Smooth muscle cell (in vitro differentiated cells): Measurements from ENCODE around the gene ADORA1. TPM values are rescaled to one million over a fixed set of nuclear protein-coding genes. Genes with fewer than 3 reads are reported as not detected.

Experiments used
- DNase-seq: peaks from one replicate; lab custom pipeline; 2025; ENCODE audit not compliant: unreplicated experiment; lab: John Stamatoyannopoulos, UW
- H2AFZ ChIP-seq: fragments of 200-600 bp; sonication (generic); 2 replicates; pipeline ENCODE4 v1.6.0; 2016; ENCODE audit warnings: antibody characterized with exemption, low read depth, mild to moderate bottlenecking
- H3F3A ChIP-seq: fragments of 200-600 bp; sonication (generic); 2 replicates; pipeline ENCODE4 v1.6.0; 2017; ENCODE audit warnings: antibody characterized with exemption, low read depth
- H3K27ac ChIP-seq: fragments of 200-600 bp; sonication (generic); 2 replicates; pipeline ENCODE4 v1.5.1; 2016; ENCODE audit warnings: low read depth, mild to moderate bottlenecking
- H3K27me3 ChIP-seq: fragments of 200-600 bp; sonication (generic); 2 replicates; pipeline ENCODE4 v1.6.1; 2016; ENCODE audit warnings: low read depth, mild to moderate bottlenecking
- H3K36me3 ChIP-seq: fragments of 200-600 bp; sonication (generic); 2 replicates; pipeline ENCODE4 v1.5.1; 2016; ENCODE audit warnings: low read depth
- H3K4me1 ChIP-seq: fragments of 200-600 bp; sonication (generic); 2 replicates; pipeline ENCODE4 v1.5.1; 2016; ENCODE audit warnings: low read depth
- H3K4me2 ChIP-seq: fragments of 200-600 bp; sonication (generic); 2 replicates; pipeline ENCODE4 v1.6.0; 2016; ENCODE audit warnings: mild to moderate bottlenecking
- H3K4me3 ChIP-seq: fragments of 200-600 bp; sonication (generic); 2 replicates; pipeline ENCODE4 v1.5.1; 2016; ENCODE audit warnings: mild to moderate bottlenecking
- H3K79me2 ChIP-seq: fragments of 200-600 bp; sonication (generic); 2 replicates; pipeline ENCODE4 v1.6.0; 2016; ENCODE audit warnings: low read depth, mild to moderate bottlenecking
- H3K9ac ChIP-seq: fragments of 200-600 bp; sonication (generic); 2 replicates; pipeline ENCODE4 v1.6.0; 2016; ENCODE audit warnings: low read depth
- H3K9me3 ChIP-seq: fragments of 200-600 bp; sonication (generic); replicated peaks from 2 replicates; pipeline ENCODE4 v1.5.1; 2016; ENCODE audit warnings: low read depth
- H4K20me1 ChIP-seq: fragments of 200-600 bp; sonication (generic); 2 replicates; pipeline ENCODE4 v1.6.0; 2016; ENCODE audit warnings: low read depth
- CTCF ChIP-seq: fragments of 200-600 bp; sonication (generic); IDR thresholded peaks from 2 replicates; pipeline ENCODE4 v1.5.1; 2017; ENCODE audit warnings: borderline replicate concordance, mild to moderate bottlenecking, antibody characterized with exemption; ENCODE audit not compliant: insufficient read depth, poor library complexity, severe bottlenecking
- WGBS: methylation state at CpG from one replicate; pipeline ENCODE4 v1.1.7; 2016; ENCODE audit warnings: low lambda C conversion rate; 5-methylcytosine and 5-hydroxymethylcytosine counted together
- polyA plus RNA-seq: library from polyadenylated mRNA; unstranded; fragments of >200 nt; fragmentation: Nextera tagmentation; extraction: Ambion mirVana; gene quantifications from 2 replicates; pipeline ENCODE4 v1.2.1, GENCODE V29; 2016
- total RNA-seq: library from RNA; depleted of rRNA; stranded (reverse); fragments of >200 nt; gene quantifications from 2 replicates; pipeline ENCODE4 v1.2.3, GENCODE V29; 2014

ADORA1 gene
- total and polyA plus RNA-seq, 2 experiments from 2014 or later, result 16.0 to 18.0 TPM

GRCh38 chr1:203128431-203128715 is 847 bp downstream of the ADORA1 start:
- no peak for TF ChIP-seq CTCF
- Histone ChIP-seq H3K4me3 (peak overlapping the region; percentile 61), H3F3A (peaks cover 2% of the 10 kb centered on the region), H4K20me1 (peaks cover 26% of the 10 kb centered on the region), H3K27me3 (no peaks in the 10 kb centered on the region), H3K79me2 (no peaks in the 10 kb centered on the region), H3K4me2 (peak overlapping the region; percentile 99), H3K36me3 (no peaks in the 10 kb centered on the region), H3K27ac (no peak overlapping the region), H3K4me1 (peaks cover 30% of the 10 kb centered on the region), H3K9ac (no peak overlapping the region), H3K9me3 (no peaks in the 10 kb centered on the region), H2AFZ (peak overlapping the region; percentile 84)
- DNase-seq, result no peak
- 21% methylated on average over 7 of the region's 7 CpGs for WGBS

- Histone ChIP-seq H4K20me1 (peaks cover 26% of the 10 kb centered on the region), H3K4me2 (peak overlapping the region; percentile 99), H3K79me2 (no peaks in the 10 kb centered on the region), H3K27me3 (no peaks in the 10 kb centered on the region), H3K36me3 (no peaks in the 10 kb centered on the region), H2AFZ (no peak overlapping the region), H3K9ac (no peak overlapping the region), H3K4me1 (peaks cover 31% of the 10 kb centered on the region), H3K4me3 (peak overlapping the region; percentile 61), H3F3A (peaks cover 5% of the 10 kb centered on the region), H3K27ac (no peak overlapping the region), H3K9me3 (no peaks in the 10 kb centered on the region)
- no peak for TF ChIP-seq CTCF
- DNase-seq, result no peak
- 91% methylated on average over 29 of the region's 29 CpGs for WGBS
Measured at GRCh38 chr1:203128716-203129500, 1.4 kb downstream of the ADORA1 start.

- no peaks in the 10 kb centered on the region for H3K36me3 ChIP-seq
- no peak for TF ChIP-seq CTCF
- H4K20me1 ChIP-seq, result peaks cover 26% of the 10 kb centered on the region
- no peak overlapping the region for H3K9ac ChIP-seq
- H3K4me2 ChIP-seq, result peak overlapping the region; percentile 99
- no peaks in the 10 kb centered on the region for H3K9me3 ChIP-seq
- no peaks in the 10 kb centered on the region for H3K27me3 ChIP-seq
- H3K79me2 ChIP-seq, result no peaks in the 10 kb centered on the region
- H3K4me3 ChIP-seq, result no peak overlapping the region
- H2AFZ ChIP-seq, result no peak overlapping the region
- WGBS, result 89% methylated on average over 7 of the region's 7 CpGs
- no peak for DNase-seq
- H3F3A ChIP-seq, result peaks cover 5% of the 10 kb centered on the region
- no peak overlapping the region for H3K27ac ChIP-seq
- H3K4me1 ChIP-seq, result peaks cover 38% of the 10 kb centered on the region
Measured at GRCh38 chr1:203129501-203130231, 2.1 kb downstream of the ADORA1 start.
